PFSK-1 (cell line): ENCODE measurements around the gene TCF7. TPM values are rescaled to one million over a fixed set of nuclear protein-coding genes. Genes with fewer than 3 reads are reported as not detected.

ENCODE experiments used
- FOXP2 ChIP-seq: optimal IDR thresholded peaks from 2 replicates; pipeline ENCODE3; 2011; ENCODE audit warnings: borderline replicate concordance, control low read depth, inconsistent platforms; ENCODE audit not compliant: insufficient read depth; ENCODE audit errors: extremely low read length, extremely low read depth
- POLR2AphosphoS5 ChIP-seq: IDR thresholded peaks from 2 replicates; pipeline ENCODE4 v1.6.1; 2012; ENCODE audit warnings: low read depth, mild to moderate bottlenecking, control low read depth, low read length, moderate library complexity
- REST ChIP-seq, 2 experiments: IDR thresholded peaks; 2 replicates each; pipeline versions ENCODE4 v1.6.1 to v1.8.0; 2011 to 2012; ENCODE audit warnings: low read depth in 2 of 2, low read length in 2 of 2, control low read depth in 1 of 2, inconsistent platforms in 1 of 2, mild to moderate bottlenecking in 1 of 2, moderate library complexity in 1 of 2; ENCODE audit not compliant: insufficient read depth in 1 of 2
- SIN3A ChIP-seq: IDR thresholded peaks from 2 replicates; pipeline ENCODE4 v1.6.1; 2012; ENCODE audit warnings: mild to moderate bottlenecking, low read length, moderate library complexity, borderline replicate concordance; ENCODE audit not compliant: insufficient read depth
- TAF1 ChIP-seq: IDR thresholded peaks from 2 replicates; pipeline ENCODE4 v1.6.1; 2012; ENCODE audit warnings: low read length, control low read depth, borderline replicate concordance; ENCODE audit not compliant: insufficient read depth
- polyA plus RNA-seq: library from polyadenylated mRNA; unstranded; fragments of >200 nt; gene quantifications from one replicate; pipeline ENCODE4 v1.2.1, GENCODE V29; 2012; ENCODE audit warnings: low read depth, missing spikeins; ENCODE audit not compliant: insufficient read length

TCF7 gene
- 4.7 TPM for polyA plus RNA-seq

- TF ChIP-seq REST (IDR thresholded peaks at IDR 0.05; ENCODE audit: insufficient read depth in 1 of 2, low read depth in 2 of 2, low read length in 2 of 2) (no peak), FOXP2 (peak; percentile 9)
Observed at GRCh38 chr5:134113902-134114875, at the start of gene TCF7. TCF7 (plus strand) TSS chr5:134114681; CDS start chr5:134114907, 226 bp downstream.

- TF ChIP-seq REST (IDR thresholded peaks at IDR 0.05; ENCODE audit: insufficient read depth in 1 of 2, low read depth in 2 of 2, low read length in 2 of 2) (no peak), POLR2AphosphoS5 (no peak), TAF1 (no peak), SIN3A (no peak), FOXP2 (no peak)
Observed at GRCh38 chr5:134069553-134069952, 44.9 kb upstream of the TCF7 start.

GRCh38 chr5:134070725-134071613 lies 43.5 kb upstream of the TCF7 start:
- TF ChIP-seq FOXP2 (no peak), REST (IDR thresholded peaks at IDR 0.05; ENCODE audit: insufficient read depth in 1 of 2, low read depth in 2 of 2, low read length in 2 of 2) (no peak), POLR2AphosphoS5 (no peak), SIN3A (no peak), TAF1 (no peak)

- TF ChIP-seq TAF1 (no peak), FOXP2 (no peak), SIN3A (no peak), POLR2AphosphoS5 (no peak), REST (IDR thresholded peaks at IDR 0.05; ENCODE audit: insufficient read depth in 1 of 2, low read depth in 2 of 2, low read length in 2 of 2) (no peak)
Observed at GRCh38 chr5:134071614-134072207, 42.8 kb upstream of the TCF7 start.
